ENCODE results near the gene NFIC. TPM values are rescaled to one million over a fixed set of nuclear protein-coding genes. Genes with fewer than 3 reads are reported as not detected.
"Not testable (repeated sequence)": the region's sequence is repeated elsewhere in the genome, so short reads cannot be mapped to it uniquely, and the experiment has no call there.

Gene NFIC
- total RNA-seq, 1 experiment from 2014 or later: 4.6 TPM

DNA sequence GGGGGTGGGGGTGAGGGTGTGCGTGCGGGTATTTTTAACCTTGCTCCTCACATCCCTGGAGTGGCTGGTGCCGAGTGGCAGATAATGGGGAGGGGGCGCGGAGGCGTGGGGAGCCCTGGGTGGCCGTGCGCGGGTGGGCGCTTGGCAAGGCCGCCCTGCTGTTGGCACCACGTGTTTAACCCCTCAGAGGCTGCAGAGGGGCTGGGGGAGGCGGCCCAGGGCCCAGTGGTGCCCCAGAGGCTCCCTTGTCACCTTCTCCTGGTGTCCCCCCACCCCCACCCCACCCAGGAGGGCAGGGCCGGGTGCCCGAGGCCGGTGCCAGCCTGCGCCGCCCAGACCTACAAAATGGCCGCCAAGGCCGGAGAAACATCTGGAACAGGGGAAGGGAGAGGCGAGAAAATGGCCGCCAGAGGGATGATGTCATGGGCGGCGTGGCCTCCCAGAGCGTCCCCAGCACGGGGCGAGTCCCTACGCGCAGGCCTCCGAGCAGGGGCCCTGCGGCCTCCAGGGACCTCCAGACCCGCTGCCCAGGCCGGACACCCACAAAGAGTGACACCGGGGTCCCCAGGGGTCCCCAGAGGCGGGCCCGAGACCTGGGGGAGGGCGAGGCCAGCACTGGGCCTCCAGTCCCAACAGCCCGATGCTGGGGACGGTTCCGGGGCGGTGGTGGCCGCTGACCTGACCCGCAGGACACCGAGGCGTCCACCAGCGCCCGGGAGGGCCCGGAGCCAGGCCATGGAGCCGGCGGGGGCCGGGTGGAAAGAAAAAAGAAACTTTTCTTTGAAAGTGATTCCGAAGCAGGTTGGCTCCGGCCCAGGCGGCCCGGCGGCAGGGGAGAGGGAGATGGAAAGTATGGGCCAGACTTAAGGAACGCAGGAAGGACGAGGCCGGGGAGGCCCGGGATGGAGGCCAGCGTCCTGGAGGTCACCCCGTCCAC is 38.2 kb downstream of the NFIC start:
- no peak for DNase-seq (ENCODE audit: low read depth)
- in situ Hi-C loops (cut with HindIII; ENCODE audit: low pct_unique_long_range_greater_than_20kb, low sequenced_read_pairs): no loop called here

GRCh38 chr19:3405261-3405653 is 38.9 kb downstream of the NFIC start:
- DNase-seq (ENCODE audit: low read depth): no peak
- in situ Hi-C loops (cut with HindIII; ENCODE audit: low pct_unique_long_range_greater_than_20kb, low sequenced_read_pairs): no loop called here

GRCh38 chr19:3406571-3407111 is 40.3 kb downstream of the NFIC start:
- in situ Hi-C loops (cut with HindIII; ENCODE audit: low pct_unique_long_range_greater_than_20kb, low sequenced_read_pairs): no loop called here
- DNase-seq (ENCODE audit: low read depth): no peak

GRCh38 chr19:3407556-3408516 is 41.5 kb downstream of the NFIC start:
- in situ Hi-C loops (cut with HindIII; ENCODE audit: low pct_unique_long_range_greater_than_20kb, low sequenced_read_pairs): no loop called here
- no peak for DNase-seq (ENCODE audit: low read depth)

DNA sequence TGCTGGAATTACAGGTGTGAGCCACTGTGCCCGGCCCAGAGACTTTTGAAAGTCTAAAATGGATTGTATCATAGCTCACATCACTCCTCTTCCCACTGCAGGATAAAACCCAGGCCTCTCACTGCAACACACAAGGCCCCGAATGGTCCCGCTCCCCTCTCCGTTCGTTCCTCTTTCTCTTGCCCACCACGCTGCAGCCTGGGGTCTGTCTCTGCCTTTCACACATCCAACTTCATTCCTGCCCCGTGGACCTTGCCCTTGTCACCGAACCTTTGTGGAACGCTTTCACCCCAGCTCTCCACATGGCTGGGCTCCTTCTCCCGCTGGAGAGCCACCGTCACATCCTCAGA is 42.6 kb downstream of the NFIC start:
- in situ Hi-C loops (cut with HindIII; ENCODE audit: low pct_unique_long_range_greater_than_20kb, low sequenced_read_pairs): no loop called here
- no peak for DNase-seq (ENCODE audit: low read depth)

DNA sequence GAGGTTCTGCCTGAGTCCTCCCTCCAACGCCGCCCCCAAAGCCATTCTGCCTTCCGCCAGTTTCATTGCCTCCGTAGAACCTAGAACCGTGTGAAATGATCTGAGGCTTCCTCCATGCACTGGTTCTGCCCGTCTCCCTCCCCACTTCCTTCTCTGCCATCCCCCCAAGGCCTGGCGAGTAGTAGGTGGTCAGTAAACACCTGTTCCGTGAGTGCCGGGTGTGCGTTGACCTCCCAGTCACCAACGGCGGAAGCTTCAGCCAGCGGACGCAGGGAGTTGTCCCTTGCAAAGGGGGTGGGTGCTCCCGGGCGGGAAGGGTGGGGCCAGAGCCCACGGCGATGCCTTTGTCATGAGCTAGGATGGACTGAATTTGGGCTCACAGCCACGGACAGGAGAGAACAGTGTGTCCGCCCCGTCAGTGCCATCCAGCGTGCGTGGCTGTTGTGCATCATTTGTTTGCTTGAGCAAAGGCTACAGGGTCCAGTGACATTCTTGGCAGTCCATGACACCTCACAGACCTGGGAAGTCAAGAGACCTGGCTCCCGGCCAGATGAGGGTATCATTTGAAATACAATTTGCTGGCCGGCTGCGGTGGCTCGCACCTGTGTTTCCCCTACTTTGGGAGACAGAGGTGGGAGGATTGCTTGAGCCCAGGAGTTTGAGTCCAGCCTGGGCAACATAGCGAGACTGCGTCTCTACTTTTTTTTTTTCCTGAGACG is 43.1 kb downstream of the NFIC start:
- DNase-seq (ENCODE audit: low read depth): no peak

GRCh38 chr19:3411636-3412035 is 45.3 kb downstream of the NFIC start:
- in situ Hi-C loops (cut with HindIII; ENCODE audit: low pct_unique_long_range_greater_than_20kb, low sequenced_read_pairs): no loop called here

More for the DNA sequence above, 43.1 kb downstream of the NFIC start:
- in situ Hi-C loops (cut with HindIII; ENCODE audit: low pct_unique_long_range_greater_than_20kb, low sequenced_read_pairs): no loop called here

GRCh38 chr19:3412066-3412465 is 45.7 kb downstream of the NFIC start:
- in situ Hi-C loops (cut with HindIII; ENCODE audit: low pct_unique_long_range_greater_than_20kb, low sequenced_read_pairs): no loop called here
- DNase-seq (ENCODE audit: low read depth): no peak

More at GRCh38 chr19:3411636-3412035, 45.3 kb downstream of the NFIC start:
- no peak for DNase-seq (ENCODE audit: low read depth)

- DNase-seq (ENCODE audit: low read depth): no peak
- in situ Hi-C loops (cut with HindIII; ENCODE audit: low pct_unique_long_range_greater_than_20kb, low sequenced_read_pairs): no loop called here
Observed at GRCh38 chr19:3413796-3414327, 47.5 kb downstream of the NFIC start.

GRCh38 chr19:3415695-3416094 is 49.3 kb downstream of the NFIC start:
- in situ Hi-C loops (cut with HindIII; ENCODE audit: low pct_unique_long_range_greater_than_20kb, low sequenced_read_pairs): no loop called here
- DNase-seq (ENCODE audit: low read depth): no peak

GRCh38 chr19:3420244-3420755 is 53.9 kb downstream of the NFIC start:
- no peak for DNase-seq (ENCODE audit: low read depth)
- in situ Hi-C loops (cut with HindIII; ENCODE audit: low pct_unique_long_range_greater_than_20kb, low sequenced_read_pairs): no loop called here

- in situ Hi-C loops (cut with HindIII; ENCODE audit: low pct_unique_long_range_greater_than_20kb, low sequenced_read_pairs): no loop called here
- no peak for DNase-seq (ENCODE audit: low read depth)
Observed at GRCh38 chr19:3420909-3421619, 54.7 kb downstream of the NFIC start.

GRCh38 chr19:3421656-3422055 is 55.3 kb downstream of the NFIC start:
- DNase-seq (ENCODE audit: low read depth); in situ Hi-C loops (cut with HindIII; ENCODE audit: low pct_unique_long_range_greater_than_20kb, low sequenced_read_pairs): not testable (repeated sequence)

DNA sequence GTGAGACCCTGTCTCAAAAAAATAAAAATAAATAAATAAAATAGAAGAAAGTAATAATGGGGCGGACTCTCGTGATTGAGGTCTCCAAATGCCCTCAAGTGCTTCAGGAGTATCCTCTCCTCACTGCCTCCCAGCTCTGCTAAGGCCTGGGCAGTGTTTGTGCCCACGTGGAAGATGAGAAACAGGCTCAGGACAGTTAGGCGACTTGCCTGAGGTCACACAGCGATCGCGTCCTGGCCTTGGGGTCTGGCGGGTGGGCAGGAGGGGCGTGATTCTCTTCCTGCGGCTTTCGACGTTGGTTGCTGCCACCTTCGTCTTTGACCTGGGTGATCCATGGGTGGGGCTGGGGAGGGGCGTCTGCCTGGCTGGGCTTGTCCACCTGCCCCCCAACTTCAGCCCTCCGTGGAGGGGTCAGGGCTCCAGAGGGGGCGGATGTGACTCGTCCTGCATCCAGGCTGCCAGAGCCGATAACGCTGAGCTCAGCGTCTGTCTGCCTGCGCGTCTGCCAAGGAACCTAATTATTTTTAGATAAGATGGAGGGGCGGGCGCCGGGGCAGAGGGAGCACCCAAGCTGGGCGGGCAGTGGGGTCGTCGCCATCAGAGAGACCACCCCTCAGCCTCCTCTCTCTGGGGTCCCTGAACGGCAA is 56.9 kb downstream of the NFIC start:
- in situ Hi-C loops (cut with HindIII; ENCODE audit: low pct_unique_long_range_greater_than_20kb, low sequenced_read_pairs): no loop called here
- no peak for DNase-seq (ENCODE audit: low read depth)

- DNase-seq (ENCODE audit: low read depth): no peak
- in situ Hi-C loops (cut with HindIII; ENCODE audit: low pct_unique_long_range_greater_than_20kb, low sequenced_read_pairs): no loop called here
Observed at GRCh38 chr19:3426433-3426832, 60.0 kb downstream of the NFIC start.

GRCh38 chr19:3430366-3430680 is 63.9 kb downstream of the NFIC start:
- in situ Hi-C loops (cut with HindIII; ENCODE audit: low pct_unique_long_range_greater_than_20kb, low sequenced_read_pairs); DNase-seq (ENCODE audit: low read depth): not testable (repeated sequence)
